NCI-H510A treated with DMSO at 0.1 percent for 48 hours (cell line): Measurements from ENCODE around the gene ADAMTS20.

Experiments used
- DNase-seq: peaks from one replicate; lab custom pipeline; 2025; lab: John Stamatoyannopoulos, UW

Gene ADAMTS20

DNA sequence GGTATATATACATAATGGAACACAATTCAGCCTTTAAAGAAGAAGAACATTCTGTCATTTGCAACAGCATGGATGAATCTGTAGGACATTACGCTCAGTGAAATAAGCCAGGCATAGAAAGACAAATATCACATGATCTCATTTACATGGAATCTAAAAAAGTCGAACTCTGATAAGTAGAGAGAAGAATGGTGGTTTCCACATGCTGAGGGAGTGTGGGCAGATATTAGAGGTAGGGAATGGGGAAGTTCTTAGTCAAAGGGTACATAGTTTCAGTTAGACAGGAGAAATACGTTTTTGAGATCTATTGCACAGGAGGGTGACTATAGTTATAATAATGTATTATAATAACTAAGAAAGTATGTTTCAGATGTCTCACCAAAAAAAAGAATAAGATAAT lies 71.4 kb downstream of the ADAMTS20 start:
- DNase-seq, result no peak

DNA sequence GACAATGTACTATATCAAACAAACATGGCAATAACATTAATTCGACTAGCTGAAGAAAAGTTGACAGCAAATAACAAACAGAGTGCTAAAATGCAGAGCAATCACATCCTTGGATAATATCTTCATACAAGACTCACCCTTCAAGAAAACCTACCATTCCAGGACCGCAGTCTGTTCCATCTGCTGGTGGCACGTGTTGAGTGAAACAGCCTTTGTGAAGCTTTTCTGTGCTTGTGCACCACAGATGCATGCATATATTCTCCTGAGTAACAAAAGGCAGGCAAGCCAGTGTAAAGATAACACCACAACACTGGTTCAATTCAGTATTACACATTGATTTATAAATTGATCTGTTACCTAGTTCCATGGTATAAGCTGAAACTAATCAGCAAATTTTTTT lies 89.3 kb downstream of the ADAMTS20 start:
- DNase-seq, result no peak

DNA sequence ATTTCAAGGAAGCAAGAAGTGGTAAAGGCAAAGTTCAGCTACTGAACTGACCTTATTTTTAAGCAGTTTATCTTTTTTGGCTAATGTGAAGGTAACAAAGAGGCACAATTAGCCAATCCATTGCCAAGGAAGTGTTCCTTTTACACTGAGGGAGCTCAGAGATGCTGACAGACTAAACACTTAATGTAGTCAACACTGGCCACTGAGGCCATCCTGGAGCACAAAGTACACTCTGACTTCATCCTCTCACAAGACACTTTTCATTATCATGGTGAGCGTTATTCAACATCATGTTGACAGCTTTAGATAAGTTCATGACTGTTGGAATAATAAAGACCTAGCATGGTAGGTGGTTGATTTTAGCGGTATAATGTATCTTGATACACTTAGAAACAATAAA lies 89.9 kb downstream of the ADAMTS20 start:
- no peak for DNase-seq

DNA sequence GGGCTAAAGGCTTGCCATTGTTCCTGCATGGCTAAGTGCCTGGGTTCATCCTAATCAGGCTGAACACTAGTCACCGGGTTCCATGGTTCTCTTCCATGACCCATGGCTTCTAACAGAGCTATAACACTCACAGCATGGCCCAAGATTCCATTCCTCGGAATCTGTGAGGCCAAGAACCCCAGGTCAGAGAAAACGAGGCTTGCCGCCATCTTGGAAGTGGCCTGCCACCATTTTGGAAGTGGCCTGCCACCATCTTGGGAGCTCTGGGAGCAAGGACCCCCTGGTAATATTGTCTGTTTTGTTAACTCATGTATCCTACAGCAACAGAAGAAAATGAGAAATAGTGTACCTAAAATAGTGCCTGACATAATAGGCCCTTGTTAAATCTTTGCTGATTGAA lies 92.7 kb downstream of the ADAMTS20 start:
- DNase-seq, result no peak

DNA sequence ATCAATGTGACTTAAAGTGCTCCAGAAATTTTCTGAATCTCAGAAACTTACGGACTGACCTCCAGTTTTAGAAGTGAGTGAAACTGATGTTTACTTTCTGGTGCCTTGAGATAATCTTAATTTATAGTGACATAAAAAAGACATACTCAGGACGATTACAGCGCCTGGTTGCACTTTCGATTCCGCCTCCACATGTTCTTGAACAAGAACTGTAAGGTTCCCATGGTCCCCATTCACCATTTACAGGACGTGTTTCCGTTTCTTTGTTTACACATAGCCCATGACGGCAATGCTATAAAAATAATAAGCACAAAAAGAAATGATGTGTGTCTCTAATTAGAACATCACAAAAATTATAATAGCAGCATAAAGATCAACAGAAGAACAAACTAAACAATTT lies 98.2 kb downstream of the ADAMTS20 start:
- no peak for DNase-seq

DNA sequence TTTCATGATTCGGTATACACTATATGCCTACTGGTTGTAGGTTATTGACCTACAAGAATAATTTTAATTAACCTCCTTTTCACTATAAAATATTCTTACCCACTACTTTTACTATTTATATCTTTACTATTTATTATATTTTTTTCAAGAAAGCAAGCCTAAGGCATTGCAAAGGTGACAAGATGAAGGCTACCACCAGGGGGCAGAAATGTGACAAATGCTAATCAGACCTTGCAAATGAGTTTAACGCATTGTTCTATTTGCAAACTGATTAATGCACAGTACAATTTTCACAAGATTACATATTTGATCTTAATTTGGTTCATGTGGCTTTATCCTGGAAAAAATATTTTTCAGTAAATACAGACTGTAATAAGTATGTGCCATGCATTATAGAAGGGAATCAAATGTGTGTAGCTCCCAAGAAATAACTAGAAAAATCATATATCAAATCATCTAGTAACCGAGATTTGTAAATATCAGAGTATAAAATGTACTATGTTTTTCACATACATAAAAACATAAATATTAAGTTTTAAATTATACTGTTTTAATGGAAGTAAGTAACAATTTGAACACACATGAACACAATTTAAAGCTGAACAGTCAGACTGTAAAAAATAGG lies 107.0 kb downstream of the ADAMTS20 start:
- peak; percentile 53 for DNase-seq

DNA sequence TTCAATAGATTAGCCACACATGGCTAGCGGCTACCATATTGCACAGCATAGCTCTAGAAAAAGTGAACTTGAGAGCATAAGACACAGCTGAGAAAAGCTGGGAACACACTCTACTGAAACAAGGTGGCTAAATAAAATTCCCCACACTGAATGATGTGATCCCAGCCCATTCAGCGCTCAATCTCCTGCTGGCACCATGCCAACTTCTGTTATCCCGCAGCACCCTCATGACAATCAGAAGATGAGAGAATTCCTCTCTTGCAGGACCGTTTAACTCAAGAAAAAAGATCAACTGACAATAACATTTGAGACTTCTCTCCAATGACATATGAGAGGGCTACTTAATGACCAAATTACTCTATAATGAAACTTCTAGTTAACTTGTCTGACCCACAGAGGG lies 115.4 kb downstream of the ADAMTS20 start:
- no peak for DNase-seq

DNA sequence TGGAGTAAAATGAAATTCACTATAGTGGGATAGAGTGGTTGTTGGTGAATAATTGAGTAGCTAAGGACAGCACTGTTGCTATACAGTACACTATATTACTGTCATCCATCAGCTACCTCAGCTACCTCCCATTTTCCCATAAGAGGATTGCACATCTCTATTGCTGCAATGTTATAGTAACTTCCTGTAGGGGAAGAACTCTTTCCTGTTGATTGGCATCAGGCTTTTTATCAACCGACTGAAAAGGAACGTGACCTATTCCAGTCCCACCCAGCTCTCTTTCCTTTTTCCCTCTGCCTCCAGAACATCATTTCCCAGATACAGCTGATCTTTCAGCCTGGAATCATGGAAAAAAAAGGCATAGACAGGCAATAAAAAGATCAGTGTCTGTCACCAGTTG lies 117.4 kb downstream of the ADAMTS20 start:
- no peak for DNase-seq

DNA sequence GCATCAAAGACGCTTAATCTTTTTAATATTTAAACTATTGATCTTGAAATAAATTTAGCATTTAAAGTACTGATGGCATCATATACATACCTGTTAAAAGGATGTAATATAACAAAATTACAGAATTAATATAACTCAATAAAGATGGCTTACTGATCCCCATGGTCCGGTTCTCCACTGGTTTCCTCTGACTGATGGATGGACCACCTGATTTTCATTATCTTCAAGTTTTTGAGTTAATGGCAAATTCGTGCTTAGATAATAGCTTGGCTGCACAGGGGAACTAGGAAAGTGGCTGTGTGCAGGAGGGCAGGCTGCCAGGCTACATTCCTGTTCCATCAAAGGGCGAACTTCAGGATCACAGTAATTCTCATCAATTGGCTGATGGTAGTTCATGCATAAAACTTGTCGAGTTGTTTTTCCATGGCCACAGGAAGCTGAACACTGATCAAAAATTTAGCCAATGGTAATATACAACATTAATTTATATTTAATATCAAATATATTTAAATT lies 123.9 kb downstream of the ADAMTS20 start:
- no peak for DNase-seq

DNA sequence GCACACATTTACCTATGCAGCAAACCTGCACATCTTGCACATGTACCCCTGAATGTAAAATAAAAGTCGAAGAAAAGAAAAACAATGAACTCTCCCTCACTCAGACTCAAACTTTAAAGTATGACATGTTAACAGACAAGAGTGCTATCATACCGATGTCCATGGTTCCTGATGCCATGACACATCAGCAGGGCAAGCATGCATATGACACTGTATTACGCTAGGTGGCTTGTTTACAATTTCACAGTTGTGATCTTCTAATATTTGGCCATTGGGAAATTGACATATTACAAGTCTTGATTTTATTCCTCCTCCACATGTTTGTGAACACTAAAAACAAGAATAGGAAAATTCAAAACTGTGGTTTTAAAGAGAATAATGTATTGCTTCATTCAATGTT lies 126.6 kb downstream of the ADAMTS20 start:
- no peak for DNase-seq

DNA sequence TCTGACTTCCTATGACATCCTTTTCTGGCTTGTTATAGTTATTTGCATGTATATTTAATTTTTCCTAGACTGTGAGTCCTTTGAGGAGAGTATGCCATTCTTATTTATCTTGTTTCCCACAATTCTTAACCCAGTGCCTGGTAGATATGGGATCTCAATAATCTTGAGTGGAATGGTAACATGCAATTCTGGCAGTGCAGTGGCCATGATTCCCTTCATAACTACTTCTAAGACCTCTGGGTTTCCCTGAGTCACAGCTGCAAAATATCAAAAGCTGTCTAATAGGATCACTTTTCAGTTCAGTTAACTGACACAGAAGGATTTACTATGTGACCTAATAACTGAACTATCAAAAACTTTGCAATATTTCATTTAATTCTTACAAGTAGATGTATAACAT lies 135.0 kb downstream of the ADAMTS20 start:
- no peak for DNase-seq

DNA sequence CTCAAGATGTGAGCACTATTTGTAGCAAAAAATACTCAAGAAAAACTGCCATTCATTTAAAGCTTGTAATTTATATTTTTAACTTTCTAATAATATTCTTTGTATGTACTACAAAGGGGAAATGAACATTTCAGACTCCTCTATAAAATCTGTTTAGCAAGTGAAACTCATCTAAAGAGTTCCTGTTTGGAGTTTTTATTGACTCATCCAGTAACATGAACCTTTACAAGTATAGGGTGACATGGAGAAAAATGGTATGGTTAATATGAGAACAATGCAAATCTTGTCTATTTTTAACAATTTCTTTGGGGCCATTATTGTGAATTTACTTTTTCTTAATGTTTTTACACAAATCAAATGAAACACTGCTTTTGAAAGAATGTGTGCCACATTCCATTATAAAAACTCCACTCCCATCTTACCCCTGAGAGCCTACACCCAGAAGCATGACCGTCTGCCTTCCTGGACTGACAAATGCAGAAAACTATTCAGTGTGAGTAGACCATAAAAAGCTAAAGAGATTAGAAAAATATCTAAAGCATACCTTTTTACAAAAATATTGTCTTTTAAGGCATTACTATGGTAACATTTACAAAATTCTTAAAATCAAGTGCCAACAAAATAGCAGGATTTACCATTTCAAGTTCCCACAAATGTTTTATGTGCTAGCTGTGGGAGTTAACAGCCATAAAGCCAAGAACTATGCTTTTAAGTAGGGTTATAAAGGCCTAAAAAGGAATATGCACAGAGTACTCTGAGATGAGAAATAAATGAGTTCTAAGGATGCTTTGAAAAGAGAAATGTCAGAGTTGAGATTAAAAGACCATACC lies 144.0 kb downstream of the ADAMTS20 start:
- no peak for DNase-seq

DNA sequence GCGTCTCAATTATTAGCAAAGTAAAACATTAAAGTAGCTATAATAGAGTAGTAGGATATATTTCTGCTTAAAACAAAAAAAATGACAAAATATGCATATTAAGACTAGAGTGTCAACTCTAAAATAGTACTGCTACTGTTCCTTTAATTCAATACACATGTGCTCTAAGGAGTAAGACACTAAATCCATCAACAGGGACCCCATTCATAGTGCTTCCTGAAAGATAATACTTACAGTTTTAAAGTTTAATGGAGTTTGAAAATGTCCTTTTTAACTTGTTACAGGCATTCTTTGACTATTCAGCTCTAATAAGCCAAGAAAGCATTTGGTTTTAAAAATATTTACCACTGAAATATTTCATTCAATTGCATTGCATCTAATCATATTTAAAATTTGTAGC lies 145.2 kb downstream of the ADAMTS20 start:
- DNase-seq, result no peak

DNA sequence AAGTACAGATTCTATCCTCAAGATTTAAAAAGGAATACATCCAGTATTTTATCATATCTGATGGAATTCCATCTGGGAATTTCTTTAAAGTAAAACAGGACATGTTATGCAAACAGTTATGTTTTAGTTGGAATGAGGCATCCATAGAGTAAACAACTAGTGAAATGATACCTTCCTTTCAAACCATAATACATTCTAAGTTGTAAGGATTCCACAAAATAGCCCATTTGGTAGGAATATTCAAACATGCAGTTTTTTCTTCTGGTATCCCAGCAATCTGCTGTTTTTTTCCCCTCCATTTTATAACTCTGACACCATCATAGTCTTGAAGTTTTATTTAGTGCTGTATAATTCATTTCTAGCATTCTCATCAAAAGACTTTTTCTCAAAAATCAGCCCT lies 149.6 kb downstream of the ADAMTS20 start:
- DNase-seq, result no peak

DNA sequence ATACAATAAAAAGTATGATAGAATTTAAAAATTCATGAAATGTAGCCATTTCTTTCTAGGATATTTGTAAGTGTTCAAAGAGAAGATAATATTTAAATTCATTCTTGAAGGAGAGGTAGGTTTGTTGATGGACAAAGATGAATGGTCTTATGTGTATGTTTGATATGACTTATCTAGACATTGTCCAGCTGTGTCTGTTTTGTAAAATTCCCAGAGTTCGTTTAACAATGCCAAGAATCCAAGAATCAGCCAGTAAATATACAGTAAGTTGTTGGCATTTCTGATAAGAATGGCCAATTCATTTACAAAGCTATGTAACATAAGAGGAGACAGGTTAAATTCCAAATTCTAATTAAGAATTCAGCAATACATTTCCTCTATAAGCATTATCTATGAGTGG lies 150.9 kb downstream of the ADAMTS20 start:
- no peak for DNase-seq

DNA sequence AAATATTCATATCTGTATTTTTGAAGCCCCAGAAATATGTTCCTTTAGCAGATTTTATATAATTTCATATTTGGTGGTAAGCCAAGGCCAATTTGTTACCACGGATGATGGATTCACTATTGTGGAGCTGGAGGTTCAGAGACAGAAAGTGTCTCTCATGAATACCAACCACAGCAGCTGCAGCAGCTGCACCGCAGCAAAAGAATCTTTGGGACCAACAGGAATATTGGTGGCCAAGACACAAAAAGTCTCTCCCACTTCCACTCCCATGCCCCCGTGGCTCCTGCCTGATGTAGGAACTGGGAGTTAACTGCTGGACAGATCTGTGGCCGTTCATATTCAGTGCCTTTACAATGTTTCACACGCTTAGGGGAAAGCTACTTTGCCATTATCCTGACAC lies 155.3 kb downstream of the ADAMTS20 start:
- no peak for DNase-seq

DNA sequence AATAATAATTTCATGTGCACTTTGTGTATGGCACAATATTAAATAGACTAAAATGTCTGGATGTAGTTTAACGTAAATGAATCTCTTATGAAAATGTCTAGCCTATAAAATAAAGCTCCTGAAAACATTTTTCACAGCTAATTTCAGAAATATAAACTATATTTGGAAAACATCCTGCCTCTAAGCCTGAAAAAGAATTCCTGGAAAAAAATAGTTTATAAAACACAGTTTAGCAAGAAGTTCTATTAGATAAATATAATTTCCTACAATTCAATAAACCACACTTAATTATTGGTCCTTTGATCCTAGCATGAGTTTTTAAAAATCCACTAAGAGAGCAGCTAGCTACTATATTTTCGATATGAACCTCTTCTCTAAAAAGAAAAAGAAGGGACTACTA lies 159.9 kb downstream of the ADAMTS20 start:
- DNase-seq, result no peak

DNA sequence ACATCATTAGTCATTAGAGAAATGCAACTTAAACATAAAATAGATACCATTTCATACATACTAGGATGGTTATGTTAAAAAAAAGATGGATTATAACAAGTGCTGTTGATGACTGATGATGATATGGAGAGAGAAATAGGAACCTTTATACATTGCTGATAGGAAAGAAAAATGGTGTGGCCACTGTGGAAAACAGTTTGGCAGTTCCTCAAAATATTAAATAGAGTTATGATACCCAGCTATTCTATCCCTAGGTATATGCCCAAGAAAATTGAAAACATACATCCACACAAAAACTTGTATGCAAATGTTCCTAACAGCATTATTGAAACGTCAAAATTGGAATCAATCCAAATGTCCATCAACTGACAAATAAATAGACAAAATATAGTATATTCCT lies 170.1 kb downstream of the ADAMTS20 start:
- no peak for DNase-seq

DNA sequence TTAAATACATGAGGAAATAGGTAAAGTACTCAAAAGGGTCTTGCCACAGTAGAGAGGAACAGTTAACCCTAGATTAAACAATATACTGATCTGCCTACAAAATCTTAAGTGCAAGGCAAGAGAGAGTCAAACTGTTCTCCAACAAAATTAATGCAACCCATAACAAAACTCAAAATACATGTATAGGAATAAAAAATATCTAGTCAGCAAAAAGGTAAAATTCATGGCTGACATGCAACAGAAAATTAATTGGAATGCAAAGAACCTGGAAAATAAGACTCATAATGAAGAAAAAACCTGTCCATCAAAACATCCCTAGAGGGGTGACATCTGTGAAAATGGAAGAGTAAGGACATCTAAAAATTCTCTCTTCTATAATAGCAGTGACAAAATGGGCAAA lies 173.6 kb downstream of the ADAMTS20 start:
- DNase-seq, result no peak

DNA sequence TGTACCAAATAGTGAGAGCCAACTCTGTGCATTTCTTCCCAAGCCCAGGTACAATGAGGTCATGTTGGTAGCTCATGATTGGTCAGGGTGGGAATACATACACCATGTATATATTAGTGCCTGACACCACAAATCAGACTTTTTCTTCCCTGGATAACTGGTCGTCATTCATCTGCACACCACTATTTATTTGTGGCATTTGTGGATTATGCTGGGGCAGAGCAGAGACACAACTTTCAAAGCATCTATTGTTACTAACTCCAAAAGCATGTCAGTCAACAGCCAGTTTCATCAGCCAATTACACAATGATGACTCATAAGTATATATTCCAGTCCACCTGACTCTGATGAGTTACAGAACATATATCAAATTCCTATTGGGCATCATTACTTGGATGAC lies 181.7 kb downstream of the ADAMTS20 start:
- no peak for DNase-seq

DNA sequence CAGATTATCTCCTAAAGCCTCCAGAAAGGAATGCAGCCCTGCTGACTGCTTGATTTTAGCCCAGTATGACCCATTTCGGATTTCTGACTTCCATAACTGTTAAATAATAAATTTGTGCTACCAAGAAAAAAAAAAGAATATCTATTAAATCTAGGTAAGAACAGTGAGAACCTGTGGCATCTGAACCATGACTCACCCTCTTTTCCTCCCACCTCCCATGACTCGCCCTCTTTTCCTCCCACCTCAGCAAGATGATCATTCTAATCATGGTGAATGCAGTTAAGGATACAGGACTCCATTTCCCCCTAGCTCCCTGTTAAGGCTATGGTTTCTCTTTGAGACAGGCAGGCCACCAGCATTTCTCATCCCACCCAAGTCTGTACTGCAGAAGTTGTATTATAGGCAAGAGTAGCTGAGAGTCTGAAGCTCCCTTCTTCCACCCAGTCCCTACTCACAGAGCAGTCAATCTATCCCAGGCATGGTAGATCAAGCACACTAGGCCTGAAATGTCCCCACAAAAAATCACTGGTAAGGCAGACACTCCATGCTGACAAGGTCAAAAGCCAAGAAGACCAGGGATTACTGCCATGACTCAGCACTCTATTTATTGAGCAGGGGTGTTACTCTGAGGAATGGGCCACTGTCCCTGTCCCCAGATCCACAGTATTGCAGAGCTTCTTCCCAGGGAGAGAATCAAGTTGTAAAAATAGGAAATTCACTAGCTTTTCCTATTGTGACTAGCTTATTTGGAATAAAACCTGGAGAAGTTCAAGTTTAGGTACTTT lies 188.9 kb downstream of the ADAMTS20 start:
- no peak for DNase-seq

DNA sequence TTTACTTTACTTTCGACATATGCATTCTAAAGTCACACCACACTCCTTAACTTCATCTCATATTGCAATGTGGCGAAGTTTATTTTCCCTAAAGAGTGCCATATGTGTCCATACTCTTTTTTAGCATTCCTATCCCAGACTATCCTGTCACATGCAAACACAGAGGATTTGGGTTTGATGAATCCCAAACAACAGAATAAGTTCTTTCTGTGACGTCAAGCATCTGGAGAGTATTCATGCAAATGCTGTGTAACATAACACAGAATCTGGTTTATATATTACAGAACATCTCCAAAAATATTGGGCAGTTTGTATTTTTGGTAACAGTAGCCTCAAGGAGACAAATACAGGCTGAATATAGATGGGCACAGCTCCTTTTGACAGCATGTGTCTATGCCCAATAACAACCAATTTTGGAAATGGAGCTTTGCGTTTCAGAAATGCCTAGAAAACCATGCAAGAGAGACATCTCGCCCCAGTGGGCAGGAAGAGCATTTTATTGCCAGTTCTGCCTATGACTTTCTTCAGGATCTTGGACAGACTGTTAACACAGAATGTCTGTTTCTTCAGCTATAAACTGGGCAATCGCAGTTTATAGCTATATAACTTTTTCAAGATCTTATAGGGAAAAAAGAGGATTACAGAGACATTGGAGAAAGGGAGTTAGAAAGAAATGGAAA lies 190.8 kb downstream of the ADAMTS20 start:
- no peak for DNase-seq
